Gastrocnemius medialis (tissue), 4 donors: ENCODE results near the gene ATP6V0E2.

ENCODE experiments used
- POLR2A ChIP-seq, 2 donors: fragments of 450-650 bp; IDR thresholded peaks; one replicate each; pipeline ENCODE4 v1.6.1; 2017; ENCODE audit warnings: antibody characterized with exemption in 2 of 2, mild to moderate bottlenecking in 2 of 2, moderate library complexity in 2 of 2
- TF ChIP-seq, protein P1 (sequence below), 5 experiments: fragments of 450-650 bp in 3 of 5; fragments of 200-600 bp in 2 of 5; sonication (generic) in 2 of 5; IDR thresholded peaks in 4 of 5; conservative IDR thresholded peaks in 1 of 5; 1 replicate in 4 of 5; 2 replicates in 1 of 5; pipeline ENCODE4 v1.5.1; 2016 to 2019; ENCODE audit warnings: antibody characterized with exemption in 5 of 5, mild to moderate bottlenecking in 3 of 5, moderate library complexity in 3 of 5

GRCh38 chr7:149865437-149865836, 8.3 kb upstream of the ATP6V0E2 start:
- TF ChIP-seq, protein P1, sequence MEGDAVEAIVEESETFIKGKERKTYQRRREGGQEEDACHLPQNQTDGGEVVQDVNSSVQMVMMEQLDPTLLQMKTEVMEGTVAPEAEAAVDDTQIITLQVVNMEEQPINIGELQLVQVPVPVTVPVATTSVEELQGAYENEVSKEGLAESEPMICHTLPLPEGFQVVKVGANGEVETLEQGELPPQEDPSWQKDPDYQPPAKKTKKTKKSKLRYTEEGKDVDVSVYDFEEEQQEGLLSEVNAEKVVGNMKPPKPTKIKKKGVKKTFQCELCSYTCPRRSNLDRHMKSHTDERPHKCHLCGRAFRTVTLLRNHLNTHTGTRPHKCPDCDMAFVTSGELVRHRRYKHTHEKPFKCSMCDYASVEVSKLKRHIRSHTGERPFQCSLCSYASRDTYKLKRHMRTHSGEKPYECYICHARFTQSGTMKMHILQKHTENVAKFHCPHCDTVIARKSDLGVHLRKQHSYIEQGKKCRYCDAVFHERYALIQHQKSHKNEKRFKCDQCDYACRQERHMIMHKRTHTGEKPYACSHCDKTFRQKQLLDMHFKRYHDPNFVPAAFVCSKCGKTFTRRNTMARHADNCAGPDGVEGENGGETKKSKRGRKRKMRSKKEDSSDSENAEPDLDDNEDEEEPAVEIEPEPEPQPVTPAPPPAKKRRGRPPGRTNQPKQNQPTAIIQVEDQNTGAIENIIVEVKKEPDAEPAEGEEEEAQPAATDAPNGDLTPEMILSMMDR (IDR thresholded peaks at IDR 0.05 in 4 of 5, conservative IDR thresholded peaks at IDR 0.05 in 1 of 5), result no peak
- TF ChIP-seq POLR2A (IDR thresholded peaks at IDR 0.05), result no peak
